Esophagus squamous epithelium (tissue), 4 donors: ENCODE measurements around the gene ABCC5.

Experiments used
- CTCF ChIP-seq, 6 experiments: fragments of 450-650 bp in 4 of 6; fragments of 200-600 bp in 2 of 6; sonication (generic) in 2 of 6; IDR thresholded peaks; one replicate each; pipeline ENCODE4 v1.5.1; 2016 to 2019; ENCODE audit warnings: antibody characterized with exemption in 6 of 6, mild to moderate bottlenecking in 4 of 6, moderate library complexity in 4 of 6
- POLR2A ChIP-seq, 4 donors: fragments of 450-650 bp; IDR thresholded peaks; one replicate each; pipeline ENCODE4 v1.6.1; 2017; ENCODE audit warnings: antibody characterized with exemption in 4 of 4, mild to moderate bottlenecking in 4 of 4, moderate library complexity in 3 of 4

DNA sequence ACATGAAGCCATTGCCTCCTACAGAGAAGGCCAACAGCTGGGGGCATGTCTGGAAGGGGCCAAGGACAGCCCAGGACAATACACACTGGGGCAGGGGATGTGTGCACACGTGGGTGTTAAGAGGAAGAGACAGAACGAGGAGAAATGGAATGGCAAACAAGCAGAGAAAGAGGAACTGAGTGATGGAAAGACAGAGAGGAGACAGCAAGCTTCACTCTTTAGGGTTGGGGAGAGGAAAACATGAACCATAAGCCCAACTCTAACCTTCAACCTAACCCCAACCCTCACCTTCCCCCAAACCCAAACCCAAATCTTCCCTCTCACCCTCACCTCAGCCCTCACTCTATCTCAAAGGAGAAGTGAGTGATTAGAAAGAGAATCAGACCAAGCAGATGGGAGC is 121.1 kb downstream of the ABCC5 start:
- TF ChIP-seq CTCF (IDR thresholded peaks at IDR 0.05) (no peak), POLR2A (IDR thresholded peaks at IDR 0.05) (no peak)
